Activated T-cell treated with anti-CD3 and anti-CD28 coated beads, Interleukin-2, amount 50 U/mL, for 72 hours (primary cell): ENCODE data around the gene IGFBP3. TPM values are rescaled to one million over a fixed set of nuclear protein-coding genes. Genes with fewer than 3 reads are reported as not detected.

Source experiments
- ATAC-seq, 2 donors: fragments of 150-1000 bp; cut with Tn5 transposase; replicated peaks in 1 of 2; 2 replicates each; pipeline ENCODE4 v1.10.0; 2021; ENCODE audit warnings: moderate library complexity in 2 of 2, mild to moderate bottlenecking in 1 of 2
- DNase-seq, 2 donors: peaks; one replicate each; pipeline ENCODE4 v3.0.0; 2021 to 2022; ENCODE audit warnings: mixed read lengths in 1 of 2
- H3K27ac Mint-ChIP-seq: one replicate; pipeline ENCODE4 v1.8.0; 2022; ENCODE audit warnings: mild to moderate bottlenecking, moderate library complexity, mixed read lengths
- H3K27me3 Mint-ChIP-seq: one replicate; pipeline ENCODE4 v1.8.0; 2022; ENCODE audit warnings: low read depth, mixed read lengths
- H3K36me3 Mint-ChIP-seq, 2 donors: one replicate each; pipeline ENCODE4 v1.8.0; 2022; ENCODE audit warnings: mixed read lengths in 2 of 2, mild to moderate bottlenecking in 1 of 2; ENCODE audit not compliant: insufficient read depth in 2 of 2
- H3K4me1 Mint-ChIP-seq: one replicate; pipeline ENCODE4 v1.8.0; 2022; ENCODE audit warnings: low read depth, mixed read lengths
- H3K4me3 Mint-ChIP-seq, 2 donors: one replicate each; pipeline ENCODE4 v1.8.0; 2022; ENCODE audit warnings: mild to moderate bottlenecking in 2 of 2, mixed read lengths in 2 of 2, moderate library complexity in 2 of 2
- H3K9me3 Mint-ChIP-seq, 2 donors: one replicate each; pipeline ENCODE4 v1.8.0; 2022; ENCODE audit warnings: mixed read lengths in 2 of 2
- total RNA-seq, 2 donors: library from RNA; stranded (reverse); gene quantifications; one replicate each; pipeline ENCODE4 v1.2.3, GENCODE V29; 2022

Gene IGFBP3
- total RNA-seq, 2 donors from 2014 or later: 0.34 to 2.0 TPM

DNA sequence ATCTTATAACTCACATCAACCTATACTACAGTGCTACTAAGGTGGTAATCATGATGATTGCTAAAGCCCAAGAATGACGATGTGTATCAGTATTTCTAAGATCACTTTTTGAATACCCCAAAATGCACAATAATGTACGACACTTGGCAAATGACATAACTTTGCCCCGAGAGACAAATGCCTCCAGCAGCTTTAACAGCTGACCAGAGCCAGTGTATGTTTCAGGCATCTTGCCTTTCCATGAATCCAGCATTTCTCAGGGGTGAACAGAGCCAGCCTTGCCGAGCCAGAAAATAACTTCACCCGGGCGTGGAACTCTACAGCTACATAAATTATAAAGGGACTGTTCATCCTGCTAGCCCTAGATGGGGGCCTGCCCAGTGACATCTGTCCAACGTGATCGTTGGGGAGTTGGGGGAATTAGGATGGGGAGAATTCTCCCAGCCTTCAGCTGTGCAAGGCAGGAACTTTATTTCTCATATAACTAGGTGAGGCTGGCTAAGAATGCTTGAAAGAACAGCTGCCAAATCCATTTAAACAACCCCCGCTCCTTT is 1.8 kb downstream of the IGFBP3 start:
- H3K4me3 Mint-ChIP-seq: no peak overlapping the region
- no peak overlapping the region for H3K27ac Mint-ChIP-seq
- DNase-seq: no peak
- ATAC-seq: no peak
- H3K4me1 Mint-ChIP-seq: peaks cover 28% of the 10 kb centered on the region
- no peaks in the 10 kb centered on the region for H3K9me3 Mint-ChIP-seq
- H3K27me3 Mint-ChIP-seq: peaks cover 48% of the 10 kb centered on the region
- no peaks in the 10 kb centered on the region for H3K36me3 Mint-ChIP-seq

DNA sequence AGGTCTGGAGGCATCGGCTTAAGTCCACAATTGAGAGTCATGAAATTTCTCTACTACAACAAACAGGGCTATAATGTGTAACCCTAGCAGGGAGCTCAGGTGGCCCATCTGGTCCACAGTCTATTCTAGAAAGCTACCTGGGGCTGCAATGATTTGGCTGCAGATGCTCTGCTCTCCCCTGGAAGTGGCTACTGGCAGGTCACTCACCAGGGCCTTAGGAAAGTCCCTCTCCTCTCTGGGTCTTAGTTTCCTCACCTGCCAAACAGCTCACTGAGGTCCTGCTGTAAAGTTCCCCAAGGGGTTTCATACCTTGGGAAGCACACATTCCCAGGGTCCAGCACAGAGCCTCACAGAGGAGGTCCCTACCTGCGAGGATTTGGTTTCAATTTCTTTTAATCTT is 2.5 kb downstream of the IGFBP3 start:
- ATAC-seq (no peak), DNase-seq (no peak)
- H3K27me3 Mint-ChIP-seq: peaks cover 43% of the 10 kb centered on the region
- peaks cover 28% of the 10 kb centered on the region for H3K4me1 Mint-ChIP-seq
- H3K27ac Mint-ChIP-seq: no peak overlapping the region
- H3K4me3 Mint-ChIP-seq: no peak overlapping the region
- no peaks in the 10 kb centered on the region for H3K36me3 Mint-ChIP-seq
- no peaks in the 10 kb centered on the region for H3K9me3 Mint-ChIP-seq

DNA sequence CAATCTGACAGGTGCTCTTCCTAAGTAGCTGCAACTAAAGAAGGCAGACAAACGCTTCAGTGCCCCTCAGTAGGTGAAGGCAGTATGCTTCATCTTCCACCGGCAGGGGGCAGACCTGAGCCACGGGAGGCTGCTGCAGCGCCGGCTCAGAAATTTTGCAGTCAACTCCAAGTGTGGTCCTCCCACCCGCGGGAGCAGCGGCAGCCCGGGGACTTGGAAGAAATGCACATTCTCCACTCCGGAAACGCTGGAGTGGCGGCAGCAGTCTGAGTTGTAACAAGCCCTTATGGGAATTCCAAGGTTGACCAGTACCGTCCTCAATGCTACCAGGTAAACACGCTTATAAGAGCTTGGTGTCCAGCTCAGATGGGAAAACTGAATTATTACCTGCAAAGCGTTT is 3.4 kb downstream of the IGFBP3 start:
- ATAC-seq (peak; percentile 35 to 42), DNase-seq (peak; percentile 76 to 85)
- Mint-ChIP-seq H3K27me3 (peaks cover 34% of the 10 kb centered on the region), H3K36me3 (no peaks in the 10 kb centered on the region), H3K4me1 (peaks cover 20% of the 10 kb centered on the region), H3K9me3 (no peaks in the 10 kb centered on the region), H3K4me3 (no peak overlapping the region), H3K27ac (no peak overlapping the region)

DNA sequence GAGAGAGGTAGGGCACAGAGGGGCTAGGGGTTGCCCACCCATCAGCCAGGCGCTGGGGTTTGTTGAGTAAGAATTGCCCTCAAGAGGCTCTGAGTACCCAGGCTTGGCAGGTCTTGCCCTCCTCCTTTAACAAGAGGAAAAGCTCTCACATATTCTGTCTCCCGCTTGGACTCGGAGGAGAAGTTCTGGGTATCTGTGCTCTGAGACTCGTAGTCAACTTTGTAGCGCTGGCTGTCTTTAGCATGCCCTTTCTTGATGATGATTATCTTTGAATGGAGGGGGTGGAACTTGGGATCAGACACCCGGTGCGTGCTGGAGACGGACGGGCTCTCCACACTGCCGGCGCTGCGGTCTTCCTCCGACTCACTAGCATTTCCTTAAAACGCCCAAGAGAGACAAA is 4.0 kb downstream of the IGFBP3 start:
- ATAC-seq (no peak), DNase-seq (no peak)
- H3K4me3 Mint-ChIP-seq: no peak overlapping the region
- H3K36me3 Mint-ChIP-seq: no peaks in the 10 kb centered on the region
- peaks cover 28% of the 10 kb centered on the region for H3K27me3 Mint-ChIP-seq
- H3K9me3 Mint-ChIP-seq: no peaks in the 10 kb centered on the region
- peaks cover 14% of the 10 kb centered on the region for H3K4me1 Mint-ChIP-seq
- no peak overlapping the region for H3K27ac Mint-ChIP-seq

GRCh38 chr7:45915606-45916005 is 5.5 kb downstream of the IGFBP3 start:
- DNase-seq: no peak
- no peaks in the 10 kb centered on the region for H3K9me3 Mint-ChIP-seq
- no peaks in the 10 kb centered on the region for H3K36me3 Mint-ChIP-seq
- peaks cover 12% of the 10 kb centered on the region for H3K4me1 Mint-ChIP-seq
- peaks cover 31% of the 10 kb centered on the region for H3K27me3 Mint-ChIP-seq
- H3K4me3 Mint-ChIP-seq: no peak overlapping the region
- H3K27ac Mint-ChIP-seq: no peak overlapping the region
- ATAC-seq: no peak

DNA sequence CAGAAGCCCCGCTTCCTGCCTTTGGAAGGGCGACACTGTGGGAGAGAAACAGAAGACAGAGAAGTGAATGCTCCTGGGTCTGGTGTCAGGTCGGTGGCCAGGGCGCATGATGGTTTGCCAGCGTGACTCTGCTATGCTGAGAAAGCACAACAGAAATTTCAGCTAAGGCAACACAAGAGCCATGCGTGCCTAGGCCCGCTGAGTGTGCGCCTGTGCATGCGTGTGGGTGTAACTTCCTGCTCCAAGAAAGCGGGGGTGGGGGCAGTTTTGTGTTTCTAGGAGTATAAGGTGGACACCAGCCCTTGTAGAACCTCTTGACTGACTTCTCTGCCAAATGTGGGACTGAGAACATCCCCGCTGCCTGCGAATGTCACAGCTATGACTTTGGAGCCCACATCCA is 6.2 kb downstream of the IGFBP3 start:
- H3K27ac Mint-ChIP-seq: no peak overlapping the region
- DNase-seq (no peak), ATAC-seq (peak in 1 of 2 donors; percentile 50)
- H3K9me3 Mint-ChIP-seq: no peaks in the 10 kb centered on the region
- no peak overlapping the region for H3K4me3 Mint-ChIP-seq
- peaks cover 30% of the 10 kb centered on the region for H3K27me3 Mint-ChIP-seq
- no peaks in the 10 kb centered on the region for H3K36me3 Mint-ChIP-seq
- H3K4me1 Mint-ChIP-seq: peaks cover 6% of the 10 kb centered on the region

- no peaks in the 10 kb centered on the region for H3K4me1 Mint-ChIP-seq
- peaks cover 0 to 2% of the 10 kb centered on the region in 2 donors for H3K9me3 Mint-ChIP-seq
- no peak overlapping the region for H3K27ac Mint-ChIP-seq
- no peaks in the 10 kb centered on the region for H3K36me3 Mint-ChIP-seq
- DNase-seq (no peak), ATAC-seq (no peak)
- H3K27me3 Mint-ChIP-seq: peaks cover 22% of the 10 kb centered on the region
- H3K4me3 Mint-ChIP-seq: no peak overlapping the region
Observed at GRCh38 chr7:45912972-45913371, 8.1 kb downstream of the IGFBP3 start.

DNA sequence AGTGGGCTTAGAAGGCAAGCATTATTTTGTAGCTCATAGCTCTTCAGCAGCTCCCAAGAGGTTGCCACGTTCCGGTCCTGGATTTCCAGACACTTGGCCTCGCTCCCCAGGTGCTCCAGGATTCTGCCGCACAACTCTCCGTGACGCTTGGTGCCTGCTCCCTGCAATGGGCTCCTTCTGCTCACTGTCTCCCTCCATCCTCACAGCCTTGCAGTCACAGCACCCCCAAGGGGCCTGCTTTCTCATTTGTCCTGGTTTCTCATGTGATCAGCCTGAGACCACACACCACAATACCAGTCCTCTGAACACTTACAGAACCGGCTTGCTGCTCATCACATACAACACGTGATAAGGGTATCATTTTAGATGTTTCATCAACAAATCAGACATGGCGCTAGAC is 9.8 kb downstream of the IGFBP3 start:
- Mint-ChIP-seq H3K27ac (no peak overlapping the region), H3K4me3 (no peak overlapping the region), H3K27me3 (peaks cover 13% of the 10 kb centered on the region), H3K9me3 (peaks cover 0 to 2% of the 10 kb centered on the region in 2 donors), H3K4me1 (no peaks in the 10 kb centered on the region), H3K36me3 (no peaks in the 10 kb centered on the region)
- DNase-seq (no peak), ATAC-seq (no peak)

GRCh38 chr7:45910855-45911254 is 10.2 kb downstream of the IGFBP3 start:
- Mint-ChIP-seq H3K4me3 (no peak overlapping the region), H3K9me3 (peaks cover 0 to 2% of the 10 kb centered on the region in 2 donors)

DNA sequence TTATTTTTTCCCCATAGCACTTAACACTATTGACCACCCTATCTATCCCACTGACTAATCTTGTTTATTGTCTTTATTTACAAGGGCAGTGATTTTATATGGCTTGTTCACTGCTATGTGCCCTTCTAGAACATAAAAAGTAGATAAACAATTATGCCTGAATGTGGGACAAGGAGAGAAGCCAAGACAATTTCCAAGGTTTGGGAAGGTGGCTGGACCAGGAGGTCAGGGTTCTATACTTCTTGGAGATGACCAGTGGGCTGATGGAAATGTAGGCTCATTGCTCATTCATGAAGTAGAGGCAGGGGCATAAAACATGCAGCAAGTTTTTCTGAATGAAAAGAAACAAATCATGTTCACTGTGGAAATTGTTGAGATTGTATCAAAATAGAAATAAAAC is 11.5 kb downstream of the IGFBP3 start:
- DNase-seq (no peak), ATAC-seq (no peak)
- no peaks in the 10 kb centered on the region for H3K4me1 Mint-ChIP-seq
- peaks cover 13% of the 10 kb centered on the region for H3K27me3 Mint-ChIP-seq
- H3K4me3 Mint-ChIP-seq: no peak overlapping the region
- peaks cover 0 to 2% of the 10 kb centered on the region in 2 donors for H3K9me3 Mint-ChIP-seq
- no peak overlapping the region for H3K27ac Mint-ChIP-seq
- no peaks in the 10 kb centered on the region for H3K36me3 Mint-ChIP-seq

More at GRCh38 chr7:45910855-45911254, 10.2 kb downstream of the IGFBP3 start:
- no peak for ATAC-seq
- no peak overlapping the region for H3K27ac Mint-ChIP-seq
- no peaks in the 10 kb centered on the region for H3K4me1 Mint-ChIP-seq
- no peak for DNase-seq
- peaks cover 13% of the 10 kb centered on the region for H3K27me3 Mint-ChIP-seq
- no peaks in the 10 kb centered on the region for H3K36me3 Mint-ChIP-seq

DNA sequence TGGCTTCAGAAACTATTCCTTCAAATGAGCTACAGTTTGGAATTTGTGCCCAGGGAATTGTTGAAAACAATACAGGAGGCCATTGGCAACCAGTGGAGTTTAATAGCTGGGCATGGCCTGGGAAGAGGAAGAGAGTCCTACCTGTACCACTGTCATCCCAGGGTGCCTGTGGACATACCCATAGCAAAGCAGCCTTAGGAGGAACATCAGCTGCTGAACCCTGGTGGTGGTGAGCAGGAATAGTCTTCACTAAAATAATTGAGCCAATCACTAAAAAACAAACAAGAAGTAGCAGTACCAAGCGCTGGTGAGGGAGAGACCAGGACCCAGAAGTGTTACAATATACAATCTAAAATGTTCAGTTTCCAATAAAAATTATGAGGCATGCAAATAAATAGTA is 18.3 kb downstream of the IGFBP3 start:
- H3K27me3 Mint-ChIP-seq: no peaks in the 10 kb centered on the region
- no peaks in the 10 kb centered on the region for H3K4me1 Mint-ChIP-seq
- no peak overlapping the region for H3K27ac Mint-ChIP-seq
- no peak for ATAC-seq
- no peak for DNase-seq
- H3K36me3 Mint-ChIP-seq: peaks cover 0 to 3% of the 10 kb centered on the region in 2 donors
- peaks cover 0 to 2% of the 10 kb centered on the region in 2 donors for H3K9me3 Mint-ChIP-seq
- H3K4me3 Mint-ChIP-seq: no peak overlapping the region

GRCh38 chr7:45901566-45901965 is 19.5 kb downstream of the IGFBP3 start:
- Mint-ChIP-seq H3K4me3 (no peak overlapping the region), H3K36me3 (peaks cover 0 to 3% of the 10 kb centered on the region in 2 donors), H3K27ac (no peak overlapping the region), H3K9me3 (peaks cover 0 to 2% of the 10 kb centered on the region in 2 donors), H3K4me1 (no peaks in the 10 kb centered on the region), H3K27me3 (no peaks in the 10 kb centered on the region)
- ATAC-seq (no peak), DNase-seq (no peak)

- no peak overlapping the region for H3K4me3 Mint-ChIP-seq
- DNase-seq (no peak), ATAC-seq (no peak)
- peaks cover 21% of the 10 kb centered on the region for H3K27me3 Mint-ChIP-seq
- H3K9me3 Mint-ChIP-seq: peaks cover 0 to 2% of the 10 kb centered on the region in 2 donors
- H3K4me1 Mint-ChIP-seq: no peaks in the 10 kb centered on the region
- H3K36me3 Mint-ChIP-seq: peaks cover 0 to 1% of the 10 kb centered on the region in 2 donors
- H3K27ac Mint-ChIP-seq: no peak overlapping the region
Observed at GRCh38 chr7:45898222-45898621, 22.9 kb downstream of the IGFBP3 start.

DNA sequence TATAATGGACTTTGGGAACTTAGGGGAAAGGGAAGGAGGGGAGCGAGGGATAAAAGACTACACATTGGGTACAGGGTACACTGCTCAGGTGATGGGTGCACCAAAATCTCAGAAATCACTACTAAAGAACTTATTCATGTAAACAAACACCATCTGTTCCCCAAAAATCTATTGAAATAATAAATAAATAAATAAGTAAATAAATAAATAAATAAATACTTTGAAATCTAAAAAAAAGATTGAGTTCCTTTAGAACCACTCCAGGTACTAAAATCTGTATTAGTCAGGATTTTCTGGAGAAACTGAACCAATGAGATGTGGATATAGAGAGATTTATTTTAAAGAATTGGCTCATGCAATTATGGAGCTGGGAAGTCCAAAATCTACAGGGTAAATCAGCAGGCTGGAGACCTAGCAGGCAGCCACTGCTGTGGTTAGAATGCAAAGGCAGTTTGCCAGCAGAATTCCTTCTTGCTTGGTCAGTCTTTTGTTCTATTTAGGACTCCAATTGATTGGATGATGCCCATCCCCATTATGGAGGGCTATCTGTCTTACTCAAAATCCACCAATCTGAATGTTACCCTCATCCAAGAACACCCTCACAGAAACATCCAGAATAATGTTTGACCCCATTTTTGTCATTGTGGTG is 23.9 kb downstream of the IGFBP3 start:
- no peaks in the 10 kb centered on the region for H3K4me1 Mint-ChIP-seq
- ATAC-seq (no peak), DNase-seq (no peak)
- no peaks in the 10 kb centered on the region for H3K36me3 Mint-ChIP-seq
- no peaks in the 10 kb centered on the region for H3K9me3 Mint-ChIP-seq
- no peak overlapping the region for H3K4me3 Mint-ChIP-seq
- H3K27me3 Mint-ChIP-seq: peaks cover 28% of the 10 kb centered on the region
- H3K27ac Mint-ChIP-seq: no peak overlapping the region
